Esophagus (tissue), 2 donors: ENCODE measurements around the gene ABCC5. TPM values are rescaled to one million over a fixed set of nuclear protein-coding genes. Genes with fewer than 3 reads are reported as not detected.
"Not testable (repeated sequence)": the region's sequence is repeated elsewhere in the genome, so short reads cannot be mapped to it uniquely, and the experiment has no call there.

Source experiments
- H3K27ac ChIP-seq, 2 donors: one replicate each; pipeline ENCODE4 v1.5.1; 2013; ENCODE audit warnings: low read depth in 2 of 2, mild to moderate bottlenecking in 2 of 2, inconsistent platforms in 1 of 2, low read length in 1 of 2, moderate library complexity in 1 of 2
- H3K27me3 ChIP-seq, 2 donors: one replicate each; pipeline ENCODE4 v1.6.1; 2013; ENCODE audit warnings: low read length in 2 of 2, control low read depth in 1 of 2, mild to moderate bottlenecking in 1 of 2; ENCODE audit not compliant: insufficient read depth in 2 of 2, control insufficient read depth in 1 of 2
- H3K36me3 ChIP-seq, 2 donors: one replicate each; pipeline ENCODE4 v1.6.1; 2013; ENCODE audit warnings: low read length in 1 of 2; ENCODE audit not compliant: control insufficient read depth in 2 of 2, insufficient read depth in 2 of 2
- H3K4me1 ChIP-seq, 2 donors: one replicate each; pipeline ENCODE4 v1.6.1; 2013; ENCODE audit warnings: low read length in 1 of 2; ENCODE audit not compliant: control insufficient read depth in 2 of 2, insufficient read depth in 2 of 2
- H3K4me3 ChIP-seq, 2 donors: one replicate each; pipeline ENCODE4 v1.5.1; 2013; ENCODE audit warnings: low read length in 2 of 2, mild to moderate bottlenecking in 2 of 2, low read depth in 1 of 2, moderate library complexity in 1 of 2
- H3K9me3 ChIP-seq, 2 donors: one replicate each; pipeline ENCODE4 v1.6.1; 2013; ENCODE audit warnings: mild to moderate bottlenecking in 2 of 2, low read depth in 1 of 2, low read length in 1 of 2, moderate library complexity in 1 of 2; ENCODE audit not compliant: control insufficient read depth in 2 of 2, insufficient read depth in 1 of 2
- WGBS, 2 donors: extraction: QIAGEN DNeasy Blood & Tissue Kit; methylation state at CpG; one replicate each; pipeline ENCODE4 v1.1.7; 2013; 5-methylcytosine and 5-hydroxymethylcytosine counted together
- polyA plus RNA-seq, 2 donors: library from polyadenylated mRNA; stranded (reverse); fragments of 200-250 nt; gene quantifications; one replicate each; pipeline ENCODE4 v1.2.3, GENCODE V29; 2013
- donor health status: healthy with polysubstance abuse.
- donor health status: Bipolar disorder and iron deficiency.

Gene ABCC5
- polyA plus RNA-seq, 2 donors, result 19.2 to 56.0 TPM

- 5 to 12% methylated on average over 57 of the region's 57 CpGs for WGBS, 2 donors
- no peaks in the 10 kb centered on the region for H3K27me3 ChIP-seq
- H3K9me3 ChIP-seq, result no peaks in the 10 kb centered on the region
- peak overlapping the region; percentile 87 to 94 for H3K4me3 ChIP-seq
- no peaks in the 10 kb centered on the region for H3K36me3 ChIP-seq
- H3K4me1 ChIP-seq, result no peaks in the 10 kb centered on the region
- H3K27ac ChIP-seq, result peak overlapping the region; percentile 69 to 73
Measured at GRCh38 chr3:184016811-184017671, 643 bp downstream of the ABCC5 start.

GRCh38 chr3:184016169-184016570 lies 1.5 kb downstream of the ABCC5 start:
- Histone ChIP-seq H3K4me3 (peak overlapping the region in 1 of 2 donors; percentile 94), H3K9me3 (no peaks in the 10 kb centered on the region), H3K36me3 (no peaks in the 10 kb centered on the region), H3K27ac (peak overlapping the region in 1 of 2 donors; percentile 7), H3K27me3 (no peaks in the 10 kb centered on the region), H3K4me1 (no peaks in the 10 kb centered on the region)
- WGBS, 2 donors, result 46 to 59% methylated on average over 5 of the region's 5 CpGs

- 61 to 70% methylated on average over 10 of the region's 10 CpGs for whole genome bisulfite sequencing, 2 donors
- no peak overlapping the region for H3K27ac ChIP-seq
- no peaks in the 10 kb centered on the region for H3K9me3 ChIP-seq
- H3K4me3 ChIP-seq, result peak overlapping the region in 1 of 2 donors; percentile 29
- H3K36me3 ChIP-seq, result peaks cover 0 to 3% of the 10 kb centered on the region in 2 donors
- no peaks in the 10 kb centered on the region for H3K27me3 ChIP-seq
- H3K4me1 ChIP-seq, result no peaks in the 10 kb centered on the region
Measured at GRCh38 chr3:184015381-184016019, 2.2 kb downstream of the ABCC5 start.

DNA sequence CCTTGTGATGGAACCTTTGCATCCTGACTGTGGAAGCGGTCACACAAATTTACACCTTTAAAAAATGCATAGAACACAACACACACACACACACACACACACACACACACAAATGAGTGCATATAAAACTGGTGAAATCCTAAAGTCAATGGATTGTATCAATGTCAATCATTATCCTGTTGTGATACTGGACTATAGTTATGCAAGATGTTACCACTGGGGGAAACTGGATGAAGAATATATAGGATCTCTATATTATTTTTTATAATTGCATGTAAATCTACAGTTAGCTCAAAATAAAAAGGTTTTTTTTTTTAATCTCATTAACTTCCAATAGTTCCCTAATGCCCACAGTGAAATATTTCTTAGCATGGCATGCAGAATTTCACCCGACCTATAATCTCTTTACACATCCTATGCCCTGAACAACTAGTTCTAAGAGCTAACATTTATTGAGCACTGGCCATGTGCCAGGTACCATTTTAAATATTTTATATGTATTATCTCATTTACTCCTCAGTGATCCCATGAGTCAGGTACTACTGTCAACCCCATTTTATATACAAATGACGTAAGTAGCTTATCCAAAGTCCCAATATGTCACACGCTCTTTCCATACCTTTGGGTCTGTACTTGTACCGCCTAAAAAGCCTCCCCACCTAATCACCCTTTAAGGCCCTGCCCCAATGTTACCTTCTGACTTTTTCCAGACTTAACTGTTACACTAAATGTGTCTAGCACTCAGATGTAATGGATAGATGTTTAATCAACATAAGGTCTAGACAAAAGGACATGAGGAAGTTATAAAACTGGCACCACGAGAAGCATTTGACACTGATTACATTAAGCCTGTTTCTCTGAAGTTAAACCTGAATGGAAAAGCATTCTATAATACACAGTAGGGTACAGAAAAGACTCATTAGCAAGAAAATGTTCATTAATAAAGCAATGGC lies 5.5 kb downstream of the ABCC5 start:
- Histone ChIP-seq H3K27me3 (no peaks in the 10 kb centered on the region), H3K27ac (no peak overlapping the region), H3K4me1 (no peaks in the 10 kb centered on the region), H3K4me3 (no peak overlapping the region), H3K36me3 (peaks cover 0 to 6% of the 10 kb centered on the region in 2 donors), H3K9me3 (no peaks in the 10 kb centered on the region)
- 87 to 88% methylated on average over 6 of the region's 6 CpGs for WGBS, 2 donors

- H3K27ac ChIP-seq, result no peak overlapping the region
- no peak overlapping the region for H3K4me3 ChIP-seq
- no peaks in the 10 kb centered on the region for H3K4me1 ChIP-seq
- H3K27me3 ChIP-seq, result no peaks in the 10 kb centered on the region
- H3K36me3 ChIP-seq, result peaks cover 0 to 6% of the 10 kb centered on the region in 2 donors
- H3K9me3 ChIP-seq, result no peaks in the 10 kb centered on the region
- 64 to 93% methylated on average over 4 of the region's 4 CpGs for WGBS, 2 donors
Measured at GRCh38 chr3:184011230-184011876, 6.3 kb downstream of the ABCC5 start.

DNA sequence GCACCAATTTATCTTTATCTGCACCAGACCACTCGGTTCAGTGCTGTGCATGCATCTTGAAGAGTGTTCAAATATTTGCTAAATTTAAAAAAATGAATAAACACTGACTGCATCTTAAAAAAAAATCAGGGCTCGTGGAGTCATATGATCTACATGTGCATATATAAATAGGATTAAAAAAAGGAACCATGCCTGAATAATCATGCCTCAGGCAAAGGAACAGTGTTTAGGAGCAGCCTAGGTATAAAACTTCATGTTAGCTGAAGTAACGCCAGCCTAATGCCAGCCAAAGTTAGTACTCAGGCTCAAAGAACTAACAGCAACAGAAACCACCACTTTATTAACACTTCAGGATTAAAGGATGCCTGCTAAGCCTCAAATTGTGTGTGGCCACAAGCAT lies 9.5 kb downstream of the ABCC5 start:
- peaks cover 3% of the 10 kb centered on the region in 2 donors for H3K4me1 ChIP-seq
- H3K9me3 ChIP-seq, result no peaks in the 10 kb centered on the region
- no peak overlapping the region for H3K4me3 ChIP-seq
- H3K27ac ChIP-seq, result peak overlapping the region; percentile 28 to 36
- no peaks in the 10 kb centered on the region for H3K27me3 ChIP-seq
- WGBS, 2 donors, result 39 to 44% methylated on average over 3 of the region's 3 CpGs
- H3K36me3 ChIP-seq, result peaks cover 0 to 6% of the 10 kb centered on the region in 2 donors

DNA sequence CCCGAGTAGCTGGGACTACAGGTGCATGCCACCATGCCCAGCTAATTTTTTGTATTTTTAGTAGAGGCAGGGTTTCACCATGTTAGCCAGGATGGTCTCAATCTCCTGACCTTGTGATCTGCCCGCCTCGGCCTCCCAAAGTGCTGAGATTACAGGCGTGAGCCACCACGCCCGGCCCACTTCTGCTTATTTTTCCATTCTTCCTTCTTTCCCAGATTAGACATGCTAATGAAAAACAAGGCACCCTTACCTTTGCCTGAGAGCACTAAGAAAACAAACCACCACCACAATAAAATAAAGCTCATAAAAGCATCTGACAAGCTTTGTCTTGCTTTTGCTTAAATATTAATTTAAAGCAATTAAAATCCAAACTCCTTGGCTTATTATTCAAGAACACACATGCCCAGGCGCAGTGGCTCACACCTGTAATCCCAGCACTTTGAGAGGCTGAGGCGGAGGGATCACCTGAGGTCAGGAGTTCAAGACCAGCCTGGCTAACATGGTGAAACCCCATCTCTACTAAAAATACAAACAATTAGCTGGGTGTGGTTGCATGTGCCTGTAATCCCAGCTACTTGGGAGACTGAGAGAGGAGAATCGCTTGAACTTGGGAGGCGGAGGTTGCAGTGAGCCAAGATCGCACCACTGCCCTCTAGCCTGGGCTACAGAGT lies 10.4 kb downstream of the ABCC5 start:
- not testable (repeated sequence) for H3K9me3 ChIP-seq, H3K4me1 ChIP-seq, H3K4me3 ChIP-seq, H3K36me3 ChIP-seq, H3K27me3 ChIP-seq
- peak overlapping the region; percentile 22 to 58 for H3K27ac ChIP-seq
- WGBS, 2 donors, result 51 to 73% methylated on average over 11 of the region's 11 CpGs

DNA sequence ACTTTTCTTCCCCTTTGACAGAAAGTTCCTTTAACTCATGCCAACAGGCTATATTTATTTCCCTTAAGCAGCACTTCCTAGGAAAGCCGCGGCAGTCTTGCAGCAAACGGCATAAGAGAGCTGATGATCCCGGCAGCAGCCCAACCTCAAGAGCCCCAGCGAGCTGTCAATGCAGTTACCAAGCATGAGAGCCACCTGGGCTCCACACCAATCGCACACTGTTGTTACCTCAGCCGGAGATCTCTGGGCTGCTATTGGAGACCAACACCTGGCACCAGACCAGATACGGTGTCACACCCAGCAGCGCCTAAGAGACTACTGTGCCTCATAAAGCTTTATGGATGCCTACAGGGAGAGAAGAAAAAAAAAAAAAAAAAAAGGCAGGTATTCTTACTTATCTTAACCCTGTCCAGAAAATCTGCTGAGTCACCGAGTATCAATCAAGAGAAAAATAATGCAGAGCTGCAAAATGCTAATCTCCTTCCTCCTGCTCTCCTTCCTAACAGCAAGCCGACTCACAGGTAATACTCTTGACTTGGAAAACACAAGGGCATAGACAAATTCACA lies 11.7 kb downstream of the ABCC5 start:
- WGBS, 2 donors, result 25 to 30% methylated on average over 11 of the region's 11 CpGs
- Histone ChIP-seq H3K4me3 (no peak overlapping the region), H3K27me3 (no peaks in the 10 kb centered on the region), H3K27ac (peak overlapping the region; percentile 60 to 77), H3K4me1 (peaks cover 3 to 6% of the 10 kb centered on the region in 2 donors), H3K9me3 (no peaks in the 10 kb centered on the region), H3K36me3 (peaks cover 0 to 6% of the 10 kb centered on the region in 2 donors)
